Adrenal gland (tissue), 5 donors: ENCODE measurements around the gene GRM4.

ENCODE experiments used
- CTCF ChIP-seq, 6 experiments: fragments of 450-650 bp in 4 of 6; fragments of 200-600 bp in 2 of 6; sonication (generic) in 1 of 6; IDR thresholded peaks; 1 replicate in 5 of 6; 2 replicates in 1 of 6; pipeline versions ENCODE4 v1.5.1 to v1.8.0; 2016 to 2021; ENCODE audit warnings: antibody characterized with exemption in 6 of 6, mild to moderate bottlenecking in 2 of 6, moderate library complexity in 1 of 6
- POLR2A ChIP-seq, 2 donors: fragments of 450-650 bp; IDR thresholded peaks; one replicate each; pipeline ENCODE4 v1.6.1; 2017; ENCODE audit warnings: antibody characterized with exemption in 2 of 2, mild to moderate bottlenecking in 2 of 2, moderate library complexity in 1 of 2
- donor health status: DM: no; HTN: no; CAD: no.

- TF ChIP-seq POLR2A (IDR thresholded peaks at IDR 0.05) (no peak), CTCF (IDR thresholded peaks at IDR 0.05) (no peak)
Measured at GRCh38 chr6:34115403-34115795, 30.5 kb downstream of the GRM4 start.
